Liver (tissue), 9 donors: ENCODE measurements around the gene ASB5. TPM values are rescaled to one million over a fixed set of nuclear protein-coding genes. Genes with fewer than 3 reads are reported as not detected.

Experiments used
- DNase-seq: peaks from one replicate; pipeline ENCODE4 v3.0.0-alpha.2; 2017; ENCODE audit warnings: low spot score
- H3K27ac ChIP-seq, 2 donors: one replicate each; pipeline ENCODE4 v1.7.0; 2013; ENCODE audit warnings: inconsistent platforms in 2 of 2, low read length in 2 of 2, control low read depth in 1 of 2, low read depth in 1 of 2, mild to moderate bottlenecking in 1 of 2
- H3K27me3 ChIP-seq, 4 donors: one replicate each; pipeline versions ENCODE4 v1.6.1 to v1.7.0; 2013; ENCODE audit warnings: low read length in 3 of 4, inconsistent platforms in 1 of 4, mild to moderate bottlenecking in 1 of 4, moderate library complexity in 1 of 4; ENCODE audit not compliant: control insufficient read depth in 4 of 4, insufficient read depth in 4 of 4
- H3K36me3 ChIP-seq, 4 donors: one replicate each; pipeline versions ENCODE4 v1.6.1 to v1.7.0; 2013; ENCODE audit warnings: low read length in 3 of 4, mild to moderate bottlenecking in 3 of 4, low read depth in 1 of 4, moderate library complexity in 1 of 4; ENCODE audit not compliant: control insufficient read depth in 4 of 4, insufficient read depth in 3 of 4
- H3K4me1 ChIP-seq, 4 donors: one replicate each; pipeline versions ENCODE4 v1.6.1 to v1.7.0; 2013; ENCODE audit warnings: low read length in 3 of 4, mild to moderate bottlenecking in 3 of 4, moderate library complexity in 1 of 4; ENCODE audit not compliant: control insufficient read depth in 4 of 4, insufficient read depth in 4 of 4
- H3K4me3 ChIP-seq, 3 donors: one replicate each; pipeline versions ENCODE4 v1.6.1 to v1.7.0; 2013; ENCODE audit warnings: low read length in 3 of 3, control low read depth in 1 of 3, low read depth in 1 of 3, mild to moderate bottlenecking in 1 of 3
- H3K9ac ChIP-seq, 2 donors: one replicate each; pipeline ENCODE4 v1.7.0; 2013; ENCODE audit warnings: low read length in 2 of 2, mild to moderate bottlenecking in 2 of 2, moderate library complexity in 2 of 2, control low read depth in 1 of 2, low read depth in 1 of 2
- H3K9me3 ChIP-seq, 4 donors: one replicate each; pipeline versions ENCODE4 v1.6.1 to v1.7.0; 2013; ENCODE audit warnings: low read length in 3 of 4; ENCODE audit not compliant: control insufficient read depth in 4 of 4
- ATF3 ChIP-seq: IDR thresholded peaks from 2 replicates; pipeline ENCODE4 v1.6.1; 2016; ENCODE audit warnings: antibody characterized with exemption
- CTCF ChIP-seq: fragments of 150-350 bp; IDR thresholded peaks from 2 replicates; pipeline ENCODE4 v1.5.1; 2017; ENCODE audit warnings: improper control_type of control experiment, low read depth, low read length; ENCODE audit not compliant: missing input control
- EGR1 ChIP-seq, 2 donors: IDR thresholded peaks; 2 replicates each; pipeline ENCODE4 v1.6.1; 2016 to 2018; ENCODE audit warnings: antibody characterized with exemption in 2 of 2, low read depth in 2 of 2
- FOXA1 ChIP-seq: IDR thresholded peaks from 2 replicates; pipeline ENCODE4 v1.6.1; 2016; ENCODE audit warnings: antibody characterized with exemption
- FOXA2 ChIP-seq: IDR thresholded peaks from 2 replicates; pipeline ENCODE4 v1.6.1; 2016; ENCODE audit warnings: antibody characterized with exemption
- GABPA ChIP-seq, 2 donors: IDR thresholded peaks in 1 of 2; conservative IDR thresholded peaks in 1 of 2; 2 replicates each; pipeline ENCODE4 v1.6.1; 2016; ENCODE audit warnings: antibody characterized with exemption in 2 of 2, mild to moderate bottlenecking in 1 of 2, moderate library complexity in 1 of 2
- HNF4A ChIP-seq, 2 donors: conservative IDR thresholded peaks; 2 replicates each; pipeline ENCODE4 v1.6.1; 2016; ENCODE audit warnings: antibody characterized with exemption in 2 of 2, mild to moderate bottlenecking in 2 of 2
- HNF4G ChIP-seq: IDR thresholded peaks from 2 replicates; pipeline ENCODE4 v1.6.1; 2016; ENCODE audit warnings: antibody characterized with exemption
- JUND ChIP-seq, 2 donors: IDR thresholded peaks; 2 replicates each; pipeline ENCODE4 v1.6.1; 2016; ENCODE audit warnings: antibody characterized with exemption in 2 of 2
- MAX ChIP-seq: IDR thresholded peaks from 2 replicates; pipeline ENCODE4 v1.6.1; 2016; ENCODE audit warnings: antibody characterized with exemption
- NR2F2 ChIP-seq: IDR thresholded peaks from 2 replicates; pipeline ENCODE4 v1.6.1; 2016; ENCODE audit warnings: antibody characterized with exemption
- RAD21 ChIP-seq, 2 donors: IDR thresholded peaks; 2 replicates each; pipeline ENCODE4 v1.6.1; 2016; ENCODE audit warnings: antibody characterized with exemption in 2 of 2, mild to moderate bottlenecking in 2 of 2
- REST ChIP-seq: IDR thresholded peaks from 2 replicates; pipeline ENCODE4 v1.6.1; 2016; ENCODE audit warnings: antibody characterized with exemption, mild to moderate bottlenecking
- RXRA ChIP-seq, 2 donors: IDR thresholded peaks; 2 replicates each; pipeline ENCODE4 v1.6.1; 2017 to 2018; ENCODE audit warnings: antibody characterized with exemption in 2 of 2, mild to moderate bottlenecking in 1 of 2
- SP1 ChIP-seq: IDR thresholded peaks from 2 replicates; pipeline ENCODE4 v1.6.1; 2018; ENCODE audit warnings: antibody characterized with exemption, mild to moderate bottlenecking
- TAF1 ChIP-seq: conservative IDR thresholded peaks from 2 replicates; pipeline ENCODE4 v1.6.1; 2016; ENCODE audit warnings: antibody characterized with exemption, mild to moderate bottlenecking
- YY1 ChIP-seq: IDR thresholded peaks from 2 replicates; pipeline ENCODE4 v1.6.1; 2016; ENCODE audit warnings: antibody characterized with exemption, mild to moderate bottlenecking
- ZBTB33 ChIP-seq: IDR thresholded peaks from 2 replicates; pipeline ENCODE4 v1.6.1; 2016; ENCODE audit warnings: antibody characterized with exemption
- WGBS: extraction: QIAGEN DNeasy Blood & Tissue Kit; methylation state at CpG from one replicate; pipeline ENCODE4 v1.1.7; 2013; 5-methylcytosine and 5-hydroxymethylcytosine counted together
- polyA plus RNA-seq, 2 donors: library from polyadenylated mRNA; stranded (reverse) in 1 of 2; unstranded in 1 of 2; fragments of 200-250 nt in 1 of 2; fragments of >200 nt in 1 of 2; fragmentation: Nextera tagmentation in 1 of 2; extraction: Ambion mirVana in 1 of 2; gene quantifications; one replicate each; pipeline versions ENCODE4 v1.2.1 to v1.2.3, GENCODE V29; 2013 to 2015
- total RNA-seq, 2 donors: library from RNA; depleted of rRNA; stranded (reverse); fragments of >200 nt; gene quantifications; one replicate each; pipeline ENCODE4 v1.2.3, GENCODE V29; 2014
- donor health status: healthy.
- donor health status: healthy.
- donor health status: healthy.
- donor health status: healthy.
- donor health status: healthy.

The ASB5 gene
- total and polyA plus RNA-seq, 4 donors, result 0.05 TPM; not detected in 3

GRCh38 chr4:176236946-176237345 is 32.1 kb downstream of the ASB5 start:
- TF ChIP-seq ATF3 (no peak), GABPA (IDR thresholded peaks at IDR 0.05 in 1 of 2, conservative IDR thresholded peaks at IDR 0.05 in 1 of 2) (no peak), RAD21 (IDR thresholded peaks at IDR 0.05) (no peak), REST (no peak), JUND (IDR thresholded peaks at IDR 0.05) (no peak), HNF4A (conservative IDR thresholded peaks at IDR 0.05) (no peak), YY1 (no peak), TAF1 (no peak), NR2F2 (no peak), MAX (no peak), FOXA1 (no peak), CTCF (no peak), ZBTB33 (no peak), FOXA2 (no peak), SP1 (no peak), EGR1 (IDR thresholded peaks at IDR 0.05; ENCODE audit: low read depth in 2 of 2) (no peak), HNF4G (no peak), RXRA (IDR thresholded peaks at IDR 0.05) (no peak)
- Histone ChIP-seq H3K27ac (no peak overlapping the region), H3K4me3 (no peak overlapping the region), H3K4me1 (peaks cover 0 to 2% (median 0%) of the 10 kb centered on the region in 4 donors), H3K9ac (no peak overlapping the region), H3K36me3 (no peaks in the 10 kb centered on the region), H3K9me3 (no peaks in the 10 kb centered on the region), H3K27me3 (no peaks in the 10 kb centered on the region)
- no peak for DNase-seq
- 70% methylated on average over 5 of the region's 5 CpGs for WGBS
